Measurements from ENCODE around the gene NID2. TPM values are rescaled to one million over a fixed set of nuclear protein-coding genes. Genes with fewer than 3 reads are reported as not detected.

NID2 gene
- total RNA-seq, 1 donor from 2014 or later: 24.7 TPM

DNA sequence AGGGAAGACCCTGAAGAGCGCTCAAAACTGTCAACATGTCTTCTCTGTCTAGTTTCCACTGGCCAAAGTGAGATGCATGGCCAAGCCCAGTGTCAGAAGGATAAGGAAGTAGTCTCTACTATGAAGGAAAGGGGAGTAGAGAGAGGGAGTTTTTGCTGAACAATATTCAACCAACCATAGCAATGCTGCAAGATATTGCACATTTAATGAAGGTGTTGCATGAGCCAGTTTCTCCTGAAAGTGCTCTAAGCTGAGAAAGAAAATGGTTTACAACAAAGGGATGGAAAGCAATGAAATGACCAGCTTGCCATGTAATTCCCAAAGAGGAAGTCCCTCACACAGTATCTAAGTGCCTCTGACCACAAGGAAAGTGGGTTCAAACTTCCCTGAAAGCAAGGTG lies 40.0 kb upstream of the NID2 start:
- Histone ChIP-seq H3K27ac (no peak overlapping the region), H3K79me2 (ENCODE audit: low read depth) (no peaks in the 10 kb centered on the region), H3K36me3 (no peaks in the 10 kb centered on the region), H3K27me3 (no peaks in the 10 kb centered on the region), H4K20me1 (ENCODE audit: low read depth) (no peaks in the 10 kb centered on the region), H3K4me3 (no peak overlapping the region), H3K9ac (no peak overlapping the region), H3F3A (ENCODE audit: low read depth) (no peaks in the 10 kb centered on the region), H3K4me2 (no peak overlapping the region), H3K4me1 (no peaks in the 10 kb centered on the region), H3K9me3 (ENCODE audit: low read depth) (no peaks in the 10 kb centered on the region), H2AFZ (replicated peaks) (no peak overlapping the region)
- no peak for DNase-seq (ENCODE audit: low spot score)
- H3K27ac Mint-ChIP-seq: no peak overlapping the region
- TF ChIP-seq EZH2phosphoT487 (IDR thresholded peaks at IDR 0.05): no peak
- TF ChIP-seq EZH2 (IDR thresholded peaks at IDR 0.05): no peak
- TF ChIP-seq, protein P1, sequence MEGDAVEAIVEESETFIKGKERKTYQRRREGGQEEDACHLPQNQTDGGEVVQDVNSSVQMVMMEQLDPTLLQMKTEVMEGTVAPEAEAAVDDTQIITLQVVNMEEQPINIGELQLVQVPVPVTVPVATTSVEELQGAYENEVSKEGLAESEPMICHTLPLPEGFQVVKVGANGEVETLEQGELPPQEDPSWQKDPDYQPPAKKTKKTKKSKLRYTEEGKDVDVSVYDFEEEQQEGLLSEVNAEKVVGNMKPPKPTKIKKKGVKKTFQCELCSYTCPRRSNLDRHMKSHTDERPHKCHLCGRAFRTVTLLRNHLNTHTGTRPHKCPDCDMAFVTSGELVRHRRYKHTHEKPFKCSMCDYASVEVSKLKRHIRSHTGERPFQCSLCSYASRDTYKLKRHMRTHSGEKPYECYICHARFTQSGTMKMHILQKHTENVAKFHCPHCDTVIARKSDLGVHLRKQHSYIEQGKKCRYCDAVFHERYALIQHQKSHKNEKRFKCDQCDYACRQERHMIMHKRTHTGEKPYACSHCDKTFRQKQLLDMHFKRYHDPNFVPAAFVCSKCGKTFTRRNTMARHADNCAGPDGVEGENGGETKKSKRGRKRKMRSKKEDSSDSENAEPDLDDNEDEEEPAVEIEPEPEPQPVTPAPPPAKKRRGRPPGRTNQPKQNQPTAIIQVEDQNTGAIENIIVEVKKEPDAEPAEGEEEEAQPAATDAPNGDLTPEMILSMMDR (IDR thresholded peaks at IDR 0.05): no peak
- no peaks in the 10 kb centered on the region for H3K36me3 Mint-ChIP-seq
- no peak overlapping the region for H3K4me3 Mint-ChIP-seq
- peaks cover 2% of the 10 kb centered on the region for H3K9me3 Mint-ChIP-seq
- H3K27me3 Mint-ChIP-seq (ENCODE audit: insufficient read depth, low read depth): peaks cover 6% of the 10 kb centered on the region
- no peaks in the 10 kb centered on the region for H3K4me1 Mint-ChIP-seq

DNA sequence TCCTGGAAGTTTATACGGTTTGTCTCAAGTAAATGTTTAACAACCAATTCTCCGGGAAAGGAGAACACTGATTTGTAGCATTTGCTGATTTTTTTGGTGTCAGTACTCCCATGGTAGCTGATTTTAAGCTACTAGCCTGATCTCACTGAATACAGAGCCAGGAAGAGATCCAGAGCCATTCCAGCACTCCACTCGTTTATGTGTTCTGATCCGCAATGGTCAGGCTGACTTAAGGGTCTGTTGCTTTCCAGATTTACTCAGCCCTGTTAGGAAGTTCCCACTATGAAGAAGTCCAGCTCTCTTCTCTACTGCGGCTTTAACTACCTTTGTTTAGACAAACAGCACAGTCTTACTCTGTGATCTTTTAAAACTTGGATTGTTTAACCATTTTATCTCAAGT lies 38.0 kb upstream of the NID2 start:
- no peaks in the 10 kb centered on the region for H3K36me3 ChIP-seq
- H3K36me3 Mint-ChIP-seq: no peaks in the 10 kb centered on the region
- H3F3A ChIP-seq (ENCODE audit: low read depth): no peaks in the 10 kb centered on the region
- DNase-seq (ENCODE audit: low spot score): no peak
- H3K4me2 ChIP-seq: no peak overlapping the region
- no peak overlapping the region for H3K27ac Mint-ChIP-seq
- H3K27ac ChIP-seq: no peak overlapping the region
- no peak overlapping the region for H3K9ac ChIP-seq
- H3K79me2 ChIP-seq (ENCODE audit: low read depth): no peaks in the 10 kb centered on the region
- H3K4me3 Mint-ChIP-seq: no peak overlapping the region
- H3K27me3 ChIP-seq: no peaks in the 10 kb centered on the region
- peaks cover 4% of the 10 kb centered on the region for H3K27me3 Mint-ChIP-seq (ENCODE audit: insufficient read depth, low read depth)
- TF ChIP-seq EZH2 (IDR thresholded peaks at IDR 0.05) (no peak), EZH2phosphoT487 (IDR thresholded peaks at IDR 0.05) (no peak)
- TF ChIP-seq, protein P1 (IDR thresholded peaks at IDR 0.05): no peak
- peaks cover 2% of the 10 kb centered on the region for H3K9me3 Mint-ChIP-seq
- no peak overlapping the region for H3K4me3 ChIP-seq
- H3K4me1 Mint-ChIP-seq: no peaks in the 10 kb centered on the region
- no peaks in the 10 kb centered on the region for H3K4me1 ChIP-seq
- H4K20me1 ChIP-seq (ENCODE audit: low read depth): no peaks in the 10 kb centered on the region
- H3K9me3 ChIP-seq (ENCODE audit: low read depth): no peaks in the 10 kb centered on the region
- peak overlapping the region; percentile 36 for H2AFZ ChIP-seq (replicated peaks)

DNA sequence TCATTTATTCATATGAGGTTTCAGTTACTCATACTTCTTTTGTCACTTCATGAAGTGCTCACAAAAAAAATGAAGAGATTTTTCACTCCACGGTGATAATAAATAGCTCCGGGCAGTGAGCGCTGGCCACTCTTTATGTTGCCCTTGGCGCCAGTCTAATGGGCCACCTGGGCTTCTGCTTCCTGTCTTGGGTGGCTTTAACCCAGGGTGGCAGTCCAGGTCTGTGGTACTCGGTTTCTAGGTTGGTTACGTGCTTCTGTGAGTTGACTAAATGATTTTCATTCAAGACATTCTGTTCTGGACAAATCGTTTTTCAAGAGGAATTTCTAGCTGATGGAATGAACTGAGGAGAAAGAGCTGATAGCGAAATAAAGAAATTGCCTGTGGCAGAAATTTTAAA lies 34.6 kb upstream of the NID2 start:
- Histone ChIP-seq H3K79me2 (ENCODE audit: low read depth) (no peaks in the 10 kb centered on the region), H3K36me3 (no peaks in the 10 kb centered on the region), H3K9me3 (ENCODE audit: low read depth) (no peaks in the 10 kb centered on the region), H3K4me3 (no peak overlapping the region), H3F3A (ENCODE audit: low read depth) (no peaks in the 10 kb centered on the region), H3K27me3 (no peaks in the 10 kb centered on the region), H4K20me1 (ENCODE audit: low read depth) (no peaks in the 10 kb centered on the region), H3K4me2 (no peak overlapping the region), H3K27ac (no peak overlapping the region), H2AFZ (replicated peaks) (peak overlapping the region; percentile 4), H3K9ac (no peak overlapping the region), H3K4me1 (no peaks in the 10 kb centered on the region)
- no peak overlapping the region for H3K4me3 Mint-ChIP-seq
- H3K27ac Mint-ChIP-seq: no peak overlapping the region
- no peaks in the 10 kb centered on the region for H3K36me3 Mint-ChIP-seq
- no peaks in the 10 kb centered on the region for H3K4me1 Mint-ChIP-seq
- no peaks in the 10 kb centered on the region for H3K9me3 Mint-ChIP-seq
- no peak for DNase-seq (ENCODE audit: low spot score)
- H3K27me3 Mint-ChIP-seq (ENCODE audit: insufficient read depth, low read depth): no peaks in the 10 kb centered on the region
- TF ChIP-seq EZH2phosphoT487 (IDR thresholded peaks at IDR 0.05) (no peak), EZH2 (IDR thresholded peaks at IDR 0.05) (no peak)
- TF ChIP-seq, protein P1 (IDR thresholded peaks at IDR 0.05): no peak
